ENCODE measurements around the gene SIRT3. TPM values are rescaled to one million over a fixed set of nuclear protein-coding genes. Genes with fewer than 3 reads are reported as not detected.
A peak's percentile ranks its signal among the peaks of the same experiment; 100 is the strongest.

Gene SIRT3
- total and polyA plus RNA-seq, 4 donors: 9.9 to 17.1 (median 14.6) TPM

DNA sequence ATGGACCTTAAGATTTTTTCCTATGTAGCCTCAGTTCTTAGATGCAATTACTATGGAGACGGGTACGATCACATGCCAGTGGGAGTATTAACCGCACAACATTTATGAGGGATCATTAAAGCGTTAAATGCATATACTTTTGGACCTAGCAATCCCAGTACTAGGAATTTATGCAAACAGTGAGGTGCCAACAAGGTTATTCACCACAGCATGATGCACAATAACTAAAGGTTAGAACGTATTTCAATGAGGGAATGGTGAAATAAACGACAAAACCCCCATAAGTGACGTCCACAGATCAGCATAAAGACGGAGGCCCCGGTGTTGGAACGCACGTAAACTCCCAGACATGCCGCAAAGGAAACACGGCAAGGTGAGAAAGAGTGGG, 539 bp downstream of the SIRT3 start:
- no peak for DNase-seq (ENCODE audit: low spot score)
- H3K4me3 ChIP-seq (ENCODE audit: low read depth in 1 of 3, low read length in 3 of 3): peak overlapping the region; percentile 50 to 85 (median 84)
- H3K9ac ChIP-seq (ENCODE audit: low read depth in 1 of 2, low read length in 2 of 2): peak overlapping the region; percentile 65 to 87
- TF ChIP-seq SP1 (IDR thresholded peaks at IDR 0.05) (no peak), EGR1 (IDR thresholded peaks at IDR 0.05; ENCODE audit: low read depth in 2 of 2) (no peak), FOXA2 (IDR thresholded peaks at IDR 0.05) (no peak), TAF1 (conservative IDR thresholded peaks at IDR 0.05) (no peak), GABPA (IDR thresholded peaks at IDR 0.05 in 1 of 2, conservative IDR thresholded peaks at IDR 0.05 in 1 of 2) (no peak), FOXA1 (IDR thresholded peaks at IDR 0.05) (no peak), JUND (IDR thresholded peaks at IDR 0.05) (no peak), HNF4A (conservative IDR thresholded peaks at IDR 0.05) (no peak)
- TF ChIP-seq, protein P1, sequence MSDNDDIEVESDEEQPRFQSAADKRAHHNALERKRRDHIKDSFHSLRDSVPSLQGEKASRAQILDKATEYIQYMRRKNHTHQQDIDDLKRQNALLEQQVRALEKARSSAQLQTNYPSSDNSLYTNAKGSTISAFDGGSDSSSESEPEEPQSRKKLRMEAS (IDR thresholded peaks at IDR 0.05): no peak
- TF ChIP-seq, protein P2, sequence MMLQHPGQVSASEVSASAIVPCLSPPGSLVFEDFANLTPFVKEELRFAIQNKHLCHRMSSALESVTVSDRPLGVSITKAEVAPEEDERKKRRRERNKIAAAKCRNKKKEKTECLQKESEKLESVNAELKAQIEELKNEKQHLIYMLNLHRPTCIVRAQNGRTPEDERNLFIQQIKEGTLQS (IDR thresholded peaks at IDR 0.05): no peak
- TF ChIP-seq, protein P3, sequence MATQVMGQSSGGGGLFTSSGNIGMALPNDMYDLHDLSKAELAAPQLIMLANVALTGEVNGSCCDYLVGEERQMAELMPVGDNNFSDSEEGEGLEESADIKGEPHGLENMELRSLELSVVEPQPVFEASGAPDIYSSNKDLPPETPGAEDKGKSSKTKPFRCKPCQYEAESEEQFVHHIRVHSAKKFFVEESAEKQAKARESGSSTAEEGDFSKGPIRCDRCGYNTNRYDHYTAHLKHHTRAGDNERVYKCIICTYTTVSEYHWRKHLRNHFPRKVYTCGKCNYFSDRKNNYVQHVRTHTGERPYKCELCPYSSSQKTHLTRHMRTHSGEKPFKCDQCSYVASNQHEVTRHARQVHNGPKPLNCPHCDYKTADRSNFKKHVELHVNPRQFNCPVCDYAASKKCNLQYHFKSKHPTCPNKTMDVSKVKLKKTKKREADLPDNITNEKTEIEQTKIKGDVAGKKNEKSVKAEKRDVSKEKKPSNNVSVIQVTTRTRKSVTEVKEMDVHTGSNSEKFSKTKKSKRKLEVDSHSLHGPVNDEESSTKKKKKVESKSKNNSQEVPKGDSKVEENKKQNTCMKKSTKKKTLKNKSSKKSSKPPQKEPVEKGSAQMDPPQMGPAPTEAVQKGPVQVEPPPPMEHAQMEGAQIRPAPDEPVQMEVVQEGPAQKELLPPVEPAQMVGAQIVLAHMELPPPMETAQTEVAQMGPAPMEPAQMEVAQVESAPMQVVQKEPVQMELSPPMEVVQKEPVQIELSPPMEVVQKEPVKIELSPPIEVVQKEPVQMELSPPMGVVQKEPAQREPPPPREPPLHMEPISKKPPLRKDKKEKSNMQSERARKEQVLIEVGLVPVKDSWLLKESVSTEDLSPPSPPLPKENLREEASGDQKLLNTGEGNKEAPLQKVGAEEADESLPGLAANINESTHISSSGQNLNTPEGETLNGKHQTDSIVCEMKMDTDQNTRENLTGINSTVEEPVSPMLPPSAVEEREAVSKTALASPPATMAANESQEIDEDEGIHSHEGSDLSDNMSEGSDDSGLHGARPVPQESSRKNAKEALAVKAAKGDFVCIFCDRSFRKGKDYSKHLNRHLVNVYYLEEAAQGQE (IDR thresholded peaks at IDR 0.05): no peak
- TF ChIP-seq, protein P4, sequence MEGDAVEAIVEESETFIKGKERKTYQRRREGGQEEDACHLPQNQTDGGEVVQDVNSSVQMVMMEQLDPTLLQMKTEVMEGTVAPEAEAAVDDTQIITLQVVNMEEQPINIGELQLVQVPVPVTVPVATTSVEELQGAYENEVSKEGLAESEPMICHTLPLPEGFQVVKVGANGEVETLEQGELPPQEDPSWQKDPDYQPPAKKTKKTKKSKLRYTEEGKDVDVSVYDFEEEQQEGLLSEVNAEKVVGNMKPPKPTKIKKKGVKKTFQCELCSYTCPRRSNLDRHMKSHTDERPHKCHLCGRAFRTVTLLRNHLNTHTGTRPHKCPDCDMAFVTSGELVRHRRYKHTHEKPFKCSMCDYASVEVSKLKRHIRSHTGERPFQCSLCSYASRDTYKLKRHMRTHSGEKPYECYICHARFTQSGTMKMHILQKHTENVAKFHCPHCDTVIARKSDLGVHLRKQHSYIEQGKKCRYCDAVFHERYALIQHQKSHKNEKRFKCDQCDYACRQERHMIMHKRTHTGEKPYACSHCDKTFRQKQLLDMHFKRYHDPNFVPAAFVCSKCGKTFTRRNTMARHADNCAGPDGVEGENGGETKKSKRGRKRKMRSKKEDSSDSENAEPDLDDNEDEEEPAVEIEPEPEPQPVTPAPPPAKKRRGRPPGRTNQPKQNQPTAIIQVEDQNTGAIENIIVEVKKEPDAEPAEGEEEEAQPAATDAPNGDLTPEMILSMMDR (IDR thresholded peaks at IDR 0.05; ENCODE audit: low read depth, low read length, missing input control): no peak
- H3K27me3 ChIP-seq (ENCODE audit: control insufficient read depth in 4 of 4, insufficient read depth in 4 of 4, low read length in 3 of 4): no peaks in the 10 kb centered on the region
- H3K27ac ChIP-seq (ENCODE audit: low read depth in 1 of 2, low read length in 2 of 2): peak overlapping the region; percentile 64 to 82
- WGBS: 4% methylated on average over 13 of the region's 13 CpGs
- H3K36me3 ChIP-seq (ENCODE audit: control insufficient read depth in 4 of 4, insufficient read depth in 3 of 4, low read depth in 1 of 4, low read length in 3 of 4): peaks cover 0 to 12% (median 4%) of the 10 kb centered on the region in 4 donors
- H3K9me3 ChIP-seq (ENCODE audit: control insufficient read depth in 4 of 4, low read length in 3 of 4): no peaks in the 10 kb centered on the region
- peaks cover 3 to 26% (median 19%) of the 10 kb centered on the region in 4 donors for H3K4me1 ChIP-seq (ENCODE audit: control insufficient read depth in 4 of 4, insufficient read depth in 4 of 4, low read length in 3 of 4)

DNA sequence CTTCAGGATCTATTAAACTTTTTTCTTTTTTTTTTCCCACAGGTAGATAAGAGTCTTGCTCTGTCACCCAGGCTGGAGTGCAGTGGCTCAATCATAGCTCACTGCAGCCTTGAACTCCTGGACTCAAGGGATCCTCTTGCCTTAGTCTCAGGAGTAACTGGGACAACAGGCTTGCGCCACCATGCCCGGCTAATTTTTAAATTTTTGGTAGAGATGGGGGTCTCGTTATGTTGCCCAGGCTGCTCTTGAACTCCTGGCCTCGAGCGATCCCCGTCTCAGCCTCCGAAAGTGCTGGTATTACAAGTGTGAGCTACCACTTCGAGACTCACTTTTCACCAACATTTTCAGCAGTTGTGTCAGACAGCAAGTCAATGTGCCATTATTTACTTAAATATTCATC, 962 bp downstream of the SIRT3 start:
- H3K4me1 ChIP-seq (ENCODE audit: control insufficient read depth in 4 of 4, insufficient read depth in 4 of 4, low read length in 3 of 4): peaks cover 3 to 26% (median 19%) of the 10 kb centered on the region in 4 donors
- TF ChIP-seq RAD21 (IDR thresholded peaks at IDR 0.05): no peak
- TF ChIP-seq HNF4G (IDR thresholded peaks at IDR 0.05): no peak
- peak overlapping the region in 1 of 2 donors; percentile 87 for H3K9ac ChIP-seq (ENCODE audit: low read depth in 1 of 2, low read length in 2 of 2)
- no peaks in the 10 kb centered on the region for H3K27me3 ChIP-seq (ENCODE audit: control insufficient read depth in 4 of 4, insufficient read depth in 4 of 4, low read length in 3 of 4)
- peaks cover 0 to 14% (median 5%) of the 10 kb centered on the region in 4 donors for H3K36me3 ChIP-seq (ENCODE audit: control insufficient read depth in 4 of 4, insufficient read depth in 3 of 4, low read depth in 1 of 4, low read length in 3 of 4)
- 82% methylated on average over 8 of the region's 8 CpGs for WGBS
- no peaks in the 10 kb centered on the region for H3K9me3 ChIP-seq (ENCODE audit: control insufficient read depth in 4 of 4, low read length in 3 of 4)
- no peak for DNase-seq (ENCODE audit: low spot score)
- H3K4me3 ChIP-seq (ENCODE audit: low read depth in 1 of 3, low read length in 3 of 3): peak overlapping the region; percentile 50 to 85 (median 84)
- H3K27ac ChIP-seq (ENCODE audit: low read depth in 1 of 2, low read length in 2 of 2): no peak overlapping the region
